GM19372 (cell line): ENCODE measurements around the gene FRAT1.
"Not testable (repeated sequence)": the region's sequence is repeated elsewhere in the genome, so short reads cannot be mapped to it uniquely, and the experiment has no call there.

Experiments
- ATAC-seq: cut with Tn5 transposase; IDR thresholded peaks from one replicate; pipeline ENCODE4 v1.9.1; 2021; ENCODE audit warnings: mild to moderate bottlenecking, low read depth, moderate library complexity; ENCODE audit not compliant: unreplicated experiment

The FRAT1 gene

DNA sequence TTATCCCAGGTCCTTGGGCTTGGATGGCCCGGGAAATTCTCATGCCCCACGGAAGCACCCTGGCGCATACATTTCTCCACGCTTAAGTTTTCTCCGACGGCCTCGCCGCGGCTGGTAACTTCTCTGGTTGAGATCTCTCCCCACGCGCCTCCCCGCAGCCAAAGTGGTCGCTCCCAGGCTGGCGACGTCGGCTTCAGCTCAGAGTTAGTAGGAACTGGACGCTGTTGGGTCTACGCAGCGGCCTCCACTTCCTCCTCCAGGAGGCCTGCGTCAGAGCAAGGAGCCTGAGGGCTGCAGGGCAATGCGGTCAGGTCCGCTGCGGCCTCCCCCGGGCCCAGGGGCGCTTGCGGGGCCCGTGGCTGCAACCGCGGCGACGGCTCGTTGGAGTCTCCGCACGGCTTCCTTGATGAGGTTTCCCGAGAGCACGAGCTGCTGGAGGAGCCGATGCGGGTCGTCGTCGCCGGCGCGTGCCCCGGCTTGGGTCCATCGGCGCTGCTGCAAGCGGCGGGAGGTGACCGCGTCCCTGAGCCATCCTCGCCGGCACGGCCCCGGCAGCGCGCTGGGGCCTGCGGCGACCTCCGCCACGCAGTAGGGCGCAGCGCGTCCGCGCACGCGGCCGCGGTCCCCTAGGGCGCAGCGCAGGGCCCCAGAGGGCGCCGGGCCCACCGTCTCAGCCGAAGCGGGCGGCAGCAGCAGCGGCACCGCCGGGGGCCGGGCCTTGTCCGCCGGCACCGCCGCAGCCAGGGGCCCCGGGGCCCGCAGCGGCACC is 14.7 kb downstream of the FRAT1 start:
- ATAC-seq, result peak; percentile 22

DNA sequence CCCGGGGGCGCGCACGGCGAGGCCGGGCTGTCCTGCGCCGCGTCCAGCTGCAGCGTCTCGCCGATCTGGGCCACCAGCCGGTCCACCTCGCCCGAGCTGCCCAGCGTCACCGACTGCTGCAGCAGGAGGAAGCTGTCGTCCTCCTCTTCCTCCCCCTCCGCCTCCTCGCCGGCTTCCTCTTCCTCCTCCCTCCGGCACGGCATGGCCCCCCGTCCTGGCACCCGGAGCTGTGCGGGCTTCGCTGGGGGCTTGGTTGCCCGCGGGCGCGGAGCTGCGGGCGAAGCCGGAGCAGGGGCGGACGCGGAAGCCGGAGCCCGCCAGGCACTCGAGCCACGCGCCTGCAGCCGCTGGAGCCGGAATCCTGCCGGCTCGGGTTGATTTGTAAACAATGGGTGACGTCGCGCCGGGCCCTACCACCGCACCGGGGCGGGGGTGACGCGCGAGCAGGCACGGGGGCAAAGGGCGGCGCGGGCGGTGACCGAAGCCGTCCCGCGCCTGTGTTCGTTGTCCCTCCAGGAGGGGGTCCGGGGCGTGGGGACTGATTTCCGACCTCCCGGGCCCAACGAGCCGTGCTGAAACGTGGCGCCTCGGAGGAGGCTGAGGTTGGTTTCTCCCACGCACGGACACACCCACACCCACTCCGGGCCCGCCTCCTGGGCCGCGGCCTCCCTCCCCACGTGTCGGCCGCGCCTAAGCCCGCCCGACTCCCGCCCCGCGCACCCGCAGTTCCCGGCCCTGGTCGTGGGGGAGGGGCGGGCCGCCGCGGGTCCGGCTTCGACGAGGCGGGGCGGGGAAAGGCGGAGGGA is 15.5 kb downstream of the FRAT1 start, which contains the start of gene FRAT2:
FRAT2 (minus strand) TSS at position 360 of the 806 bp plus-strand sequence; CDS start at position 203, 157 bp downstream.
- peak; percentile 73 for ATAC-seq

GRCh38 chr10:97335188-97335619 is 16.1 kb downstream of the FRAT1 start:
- ATAC-seq, result no peak

DNA sequence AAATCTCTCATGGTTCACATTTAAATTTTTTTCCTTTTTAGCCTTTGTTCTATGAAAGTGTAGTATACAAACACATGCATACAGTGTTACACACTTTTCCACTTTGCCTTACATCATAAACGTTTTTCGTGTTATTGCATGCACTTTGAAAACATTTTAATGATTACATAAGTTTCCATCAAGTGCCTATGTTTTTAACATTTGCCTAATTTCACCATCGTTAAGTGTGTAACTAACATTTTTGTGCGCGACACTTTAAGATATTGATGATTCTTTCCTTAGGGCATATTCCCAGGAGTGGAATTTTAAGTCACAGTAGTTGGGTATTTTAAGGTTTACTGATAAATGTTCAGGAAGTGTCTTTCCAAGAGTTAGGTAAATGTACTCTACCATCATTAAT is 16.9 kb downstream of the FRAT1 start:
- no peak for ATAC-seq

DNA sequence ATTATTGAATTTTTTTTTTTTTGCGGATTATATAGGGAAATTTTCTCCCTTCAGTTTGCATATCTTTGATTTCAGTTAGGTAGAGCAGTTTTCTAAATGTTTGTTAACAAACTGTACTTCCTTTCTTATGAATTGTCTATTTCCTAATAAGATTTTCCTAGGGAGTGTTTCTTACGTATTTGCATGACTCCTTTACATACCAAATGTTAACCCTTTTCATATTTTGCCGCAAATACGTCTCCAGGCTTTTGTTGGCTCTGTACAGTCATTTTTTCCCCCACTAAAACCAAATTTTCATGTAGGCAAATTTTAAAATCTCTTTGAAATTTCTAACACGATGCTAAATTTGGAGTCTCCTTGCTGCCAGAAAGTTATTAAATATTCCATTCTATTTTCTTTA is 17.4 kb downstream of the FRAT1 start:
- ATAC-seq, result no peak

DNA sequence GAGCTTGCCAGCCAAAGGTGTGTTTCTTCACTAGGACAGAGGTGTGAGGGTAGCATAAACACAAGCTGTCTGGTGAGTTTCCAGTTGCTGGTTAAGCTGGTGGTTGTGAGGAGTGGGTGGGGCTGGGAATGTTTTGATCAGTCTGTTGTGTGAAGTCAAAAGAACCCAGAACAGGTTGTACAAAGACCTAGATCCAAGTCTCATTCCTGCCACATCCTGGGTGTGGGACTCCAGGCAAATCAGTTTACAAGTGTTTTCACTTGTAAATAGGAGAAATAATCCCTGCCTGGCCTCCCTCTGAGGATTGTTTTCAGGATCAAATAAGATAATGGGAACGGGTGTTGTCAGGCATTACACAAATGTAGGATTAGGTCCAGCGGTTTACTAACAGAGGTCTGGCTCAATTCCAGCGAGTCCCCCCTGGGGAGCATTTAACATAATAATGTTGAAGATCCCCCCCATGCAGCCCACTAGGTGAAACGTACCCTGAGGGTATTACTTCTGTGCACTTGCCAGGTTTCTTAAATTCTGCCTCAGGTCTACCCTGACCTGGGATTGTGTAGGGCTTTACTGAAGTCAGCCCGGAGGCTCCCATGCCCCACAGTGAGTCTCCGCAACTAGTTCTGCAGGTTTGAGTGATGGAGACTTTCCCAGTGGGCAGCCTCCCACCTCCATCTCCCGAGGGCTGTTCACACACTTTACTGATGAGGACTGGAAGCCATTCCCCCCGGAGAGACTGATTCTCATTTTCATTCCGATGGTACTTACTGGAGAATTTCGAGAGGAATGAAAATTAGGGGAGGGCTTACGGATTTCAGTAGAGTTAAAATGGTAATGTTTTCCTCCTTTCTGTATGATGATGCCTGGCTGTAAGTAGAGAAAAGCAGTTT is 18.1 kb downstream of the FRAT1 start:
- ATAC-seq, result no peak

DNA sequence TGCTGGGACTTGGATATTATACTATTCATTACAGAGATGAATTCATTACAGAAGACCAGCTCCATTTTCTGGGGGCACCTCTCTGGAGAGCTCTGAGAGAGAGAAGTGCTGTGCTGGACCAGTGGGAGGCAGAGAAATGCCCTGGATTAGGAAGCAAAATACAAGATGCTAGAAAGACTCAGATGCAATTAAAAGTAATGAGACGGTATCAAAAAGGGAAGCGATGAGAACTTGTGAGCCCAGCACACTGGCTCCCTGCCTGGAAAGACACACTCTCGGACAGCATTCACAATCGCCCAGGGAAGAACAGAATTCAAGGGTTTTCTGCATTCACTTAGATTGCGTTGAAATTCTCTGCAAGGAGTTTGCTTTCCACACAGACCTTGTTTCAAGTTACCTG is 19.0 kb downstream of the FRAT1 start:
- no peak for ATAC-seq

DNA sequence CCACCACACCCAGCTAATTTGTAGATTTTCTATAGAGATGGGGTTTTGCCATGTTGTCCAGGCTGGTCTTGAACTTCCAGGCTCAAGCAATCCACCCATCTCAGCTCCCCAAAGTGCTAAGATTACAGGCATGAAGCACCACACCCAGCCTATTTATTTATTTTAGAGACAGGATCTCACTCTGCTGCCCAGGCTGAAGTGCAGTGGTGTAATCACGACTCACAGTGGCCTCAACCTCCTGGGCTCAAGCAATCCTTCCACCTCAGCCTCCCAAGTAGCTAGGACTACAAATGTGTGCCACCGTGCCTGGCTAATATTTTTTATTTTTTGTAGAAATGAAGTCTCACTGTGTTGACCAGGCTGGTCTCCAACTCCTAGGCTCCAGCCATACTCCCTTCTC is 22.3 kb downstream of the FRAT1 start:
- ATAC-seq, result no peak

DNA sequence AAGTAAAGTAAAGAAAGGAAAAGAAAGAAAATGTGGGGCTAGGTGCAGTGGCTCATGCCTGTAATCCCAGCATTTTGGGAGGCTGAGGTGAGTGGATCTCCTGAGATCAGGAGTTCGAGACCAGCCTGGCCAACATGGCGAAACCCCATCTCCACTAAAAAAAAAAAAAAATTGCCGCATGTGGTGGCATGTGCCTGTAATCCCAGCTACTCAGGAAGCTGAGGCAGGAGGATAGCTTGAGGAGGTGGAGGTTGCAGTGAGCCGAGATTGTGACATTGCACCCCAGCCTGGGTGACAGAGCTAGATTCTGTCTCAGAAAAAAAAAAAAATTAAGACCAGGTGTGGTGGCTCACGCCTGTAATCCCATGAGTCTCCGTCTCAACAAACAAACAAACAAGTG is 24.6 kb downstream of the FRAT1 start:
- ATAC-seq, result not testable (repeated sequence)

- no peak for ATAC-seq
Measured at GRCh38 chr10:97347317-97347716, 28.2 kb downstream of the FRAT1 start.

DNA sequence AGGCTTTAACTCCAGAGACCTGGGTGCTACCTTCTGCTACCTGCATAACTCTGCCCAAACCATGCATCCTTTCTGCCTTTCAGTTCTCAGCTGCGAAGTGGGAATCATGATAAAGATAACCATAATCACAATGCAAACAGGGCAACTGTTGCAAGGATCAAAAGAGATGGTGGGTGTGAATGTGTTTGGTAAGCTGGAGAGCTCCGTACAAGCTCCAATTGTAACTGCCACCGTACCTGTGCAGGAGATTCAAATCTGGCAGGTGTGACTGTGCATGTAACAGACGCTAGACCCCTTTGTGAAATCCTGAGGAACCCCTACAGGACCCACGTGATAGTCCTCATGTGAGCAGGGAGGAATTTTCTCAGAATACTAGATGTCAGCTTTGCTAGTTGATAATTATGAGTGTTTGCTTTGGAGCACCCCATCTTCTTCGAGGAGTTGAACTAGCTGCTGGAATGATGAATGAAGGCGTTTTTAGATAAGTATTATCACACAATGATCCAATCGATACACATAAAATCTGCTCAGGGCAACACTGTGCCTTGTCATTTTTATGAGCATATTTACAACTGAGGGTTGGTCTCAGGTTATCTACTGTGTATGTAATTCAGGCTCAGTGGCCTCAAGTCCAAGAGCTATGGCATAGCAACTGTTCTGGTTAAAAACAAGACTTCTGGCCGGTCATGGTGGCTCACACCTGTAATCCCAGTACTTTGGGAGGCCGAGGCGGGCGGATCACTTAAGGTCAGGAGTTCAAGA is 30.9 kb downstream of the FRAT1 start:
- ATAC-seq, result no peak

- ATAC-seq, result no peak
Measured at GRCh38 chr10:97353945-97354344, 34.9 kb downstream of the FRAT1 start.

DNA sequence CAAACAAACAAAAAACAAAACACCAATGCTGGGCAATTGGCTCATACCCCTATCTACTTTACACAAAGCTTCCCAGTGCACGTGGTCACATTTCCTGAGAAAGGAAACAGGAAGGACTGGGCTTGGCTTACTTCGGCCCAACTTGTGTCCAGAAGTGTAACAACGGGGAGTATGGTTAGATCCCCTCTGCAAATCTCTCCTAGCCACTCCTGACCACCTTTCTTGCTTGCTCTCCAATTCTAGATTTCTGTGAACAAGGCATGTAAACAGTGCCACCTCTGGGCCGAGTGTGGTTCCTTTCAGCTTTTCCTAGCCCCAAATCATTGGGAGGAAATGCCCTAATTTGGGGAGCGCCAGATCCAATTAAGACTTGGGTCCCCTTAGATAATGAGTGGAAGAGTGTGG is 36.5 kb downstream of the FRAT1 start:
- ATAC-seq, result no peak

GRCh38 chr10:97356318-97356914 is 37.3 kb downstream of the FRAT1 start:
- ATAC-seq, result no peak

- no peak for ATAC-seq
Measured at GRCh38 chr10:97356918-97357317, 37.8 kb downstream of the FRAT1 start.

DNA sequence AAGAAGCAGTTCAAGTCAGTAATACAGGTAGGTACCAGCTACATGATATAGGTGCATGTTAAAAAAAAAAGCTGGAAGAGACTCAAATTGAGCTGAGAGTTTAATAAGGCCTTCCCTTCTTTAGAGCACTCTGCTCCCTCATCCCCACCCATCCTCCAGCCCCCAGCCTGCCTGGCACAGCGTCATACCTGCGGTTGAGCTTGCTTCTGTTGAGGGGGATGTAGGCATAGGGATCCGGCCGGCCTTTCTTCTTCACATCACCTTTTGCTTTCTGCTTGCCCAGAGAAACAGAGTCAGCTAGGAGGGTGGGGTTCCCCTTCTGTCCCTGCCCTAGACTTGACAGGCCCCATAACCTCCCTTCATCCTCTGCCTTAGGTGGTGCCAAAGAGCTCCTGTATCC is 39.3 kb downstream of the FRAT1 start:
- ATAC-seq, result no peak

DNA sequence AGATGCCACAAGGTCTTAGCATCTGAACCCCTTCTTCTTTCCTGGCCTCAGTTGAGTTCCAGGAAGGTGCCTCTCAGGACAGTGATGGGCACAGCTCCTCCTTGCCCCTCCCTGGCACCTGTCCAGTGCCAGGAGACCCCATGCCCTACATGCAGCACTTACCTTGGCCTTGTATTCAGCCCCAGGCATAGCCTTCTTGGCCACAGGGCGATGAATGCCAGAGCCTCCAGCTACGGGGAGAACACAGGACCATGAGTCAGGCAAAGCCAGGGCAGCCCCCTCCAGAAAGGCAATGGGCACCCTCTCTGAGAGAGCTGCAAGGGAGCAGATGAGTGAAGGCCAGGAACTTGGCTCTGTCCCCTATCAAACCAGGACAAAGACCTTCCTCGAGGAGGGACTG is 39.7 kb downstream of the FRAT1 start:
- no peak for ATAC-seq

DNA sequence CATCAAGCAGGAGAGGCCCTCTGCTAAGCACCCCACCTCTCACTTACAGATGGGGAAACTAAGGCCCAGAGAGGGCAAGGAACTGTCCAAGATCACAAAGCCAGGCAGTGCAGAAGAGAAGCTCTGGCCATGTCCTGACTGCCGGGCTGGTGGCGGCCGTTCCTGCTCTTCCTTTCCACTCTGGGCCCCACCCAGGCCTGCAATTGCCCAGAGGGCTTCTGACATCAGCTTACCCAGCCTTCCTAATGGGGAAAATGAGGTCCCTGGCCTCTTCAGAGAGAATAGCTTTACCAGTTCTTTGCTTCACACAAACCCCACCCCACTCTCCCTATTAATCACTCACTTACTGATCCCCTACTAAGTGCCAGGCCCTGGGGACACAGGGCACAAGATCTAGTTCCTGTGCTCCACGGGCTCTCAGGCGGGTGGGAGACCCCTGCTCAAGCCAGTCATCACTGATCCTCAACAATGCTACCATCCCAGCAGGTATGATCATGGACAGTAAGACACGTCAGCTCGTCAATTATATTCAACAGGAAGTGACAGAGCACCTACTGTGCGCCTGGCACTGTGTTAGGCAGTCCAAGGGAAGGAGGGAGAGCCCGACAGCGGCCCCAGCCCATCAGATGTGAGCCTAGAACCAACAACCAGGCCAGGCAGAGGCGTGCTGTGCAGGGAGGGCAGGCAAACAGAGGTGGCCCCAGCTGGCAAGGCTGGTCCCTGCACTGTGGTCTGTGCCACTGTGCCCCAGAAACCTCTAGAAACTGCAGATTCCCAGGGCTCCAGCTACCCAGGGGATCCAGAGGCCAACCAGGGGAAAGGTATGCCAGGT is 41.9 kb downstream of the FRAT1 start:
- ATAC-seq, result no peak

DNA sequence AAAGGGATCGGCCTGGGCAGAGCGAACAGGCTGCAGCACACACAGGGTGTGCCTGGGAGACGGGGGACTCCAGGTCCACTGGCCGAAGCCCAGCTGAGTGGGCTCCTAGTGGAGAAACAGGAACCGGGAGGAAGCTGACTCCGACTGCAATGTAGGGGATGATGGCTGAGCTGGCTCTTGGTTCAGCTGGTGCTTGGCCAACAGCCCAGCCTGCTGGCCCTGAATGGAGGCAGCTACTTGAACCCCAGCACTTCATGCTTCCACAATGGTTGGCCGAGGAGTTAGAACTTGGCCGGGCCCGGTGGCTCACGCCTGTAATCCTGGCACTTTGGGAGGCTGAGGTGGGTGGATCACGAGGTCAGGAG is 42.4 kb downstream of the FRAT1 start:
- ATAC-seq, result no peak
